GM21529 (cell line): ENCODE data around the gene AIPL1.
"Not testable (repeated sequence)": the region's sequence is repeated elsewhere in the genome, so short reads cannot be mapped to it uniquely, and the experiment has no call there.

Experiments
- ATAC-seq: cut with Tn5 transposase; IDR thresholded peaks from one replicate; pipeline ENCODE4 v1.9.1; 2021; ENCODE audit not compliant: unreplicated experiment

The AIPL1 gene, protein sequence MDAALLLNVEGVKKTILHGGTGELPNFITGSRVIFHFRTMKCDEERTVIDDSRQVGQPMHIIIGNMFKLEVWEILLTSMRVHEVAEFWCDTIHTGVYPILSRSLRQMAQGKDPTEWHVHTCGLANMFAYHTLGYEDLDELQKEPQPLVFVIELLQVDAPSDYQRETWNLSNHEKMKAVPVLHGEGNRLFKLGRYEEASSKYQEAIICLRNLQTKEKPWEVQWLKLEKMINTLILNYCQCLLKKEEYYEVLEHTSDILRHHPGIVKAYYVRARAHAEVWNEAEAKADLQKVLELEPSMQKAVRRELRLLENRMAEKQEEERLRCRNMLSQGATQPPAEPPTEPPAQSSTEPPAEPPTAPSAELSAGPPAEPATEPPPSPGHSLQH

DNA sequence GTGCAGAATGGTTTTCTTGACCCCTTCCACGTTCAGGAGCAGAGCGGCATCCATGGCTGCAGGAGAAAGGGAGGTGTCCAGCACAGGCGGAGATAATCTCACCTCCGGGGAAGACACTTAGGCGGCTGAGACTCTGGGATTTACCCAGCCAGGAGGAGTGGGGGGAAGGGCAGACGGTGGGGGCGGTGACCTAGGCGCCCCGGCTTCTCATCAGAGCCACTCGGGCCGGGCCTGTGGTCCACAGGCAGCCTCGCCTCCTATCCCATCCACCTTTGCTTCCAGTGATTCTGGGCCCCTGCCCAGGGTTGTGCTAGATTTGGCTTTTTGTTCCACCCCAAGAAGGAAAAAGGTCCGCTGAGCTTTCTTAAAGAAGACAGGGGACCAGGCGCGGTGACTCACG is at the start of gene AIPL1:
Gene AIPL1 (minus strand): TSS at position 71 of the 400 bp plus-strand sequence. CDS start 17 bp downstream, at position 54.
- ATAC-seq, result no peak

DNA sequence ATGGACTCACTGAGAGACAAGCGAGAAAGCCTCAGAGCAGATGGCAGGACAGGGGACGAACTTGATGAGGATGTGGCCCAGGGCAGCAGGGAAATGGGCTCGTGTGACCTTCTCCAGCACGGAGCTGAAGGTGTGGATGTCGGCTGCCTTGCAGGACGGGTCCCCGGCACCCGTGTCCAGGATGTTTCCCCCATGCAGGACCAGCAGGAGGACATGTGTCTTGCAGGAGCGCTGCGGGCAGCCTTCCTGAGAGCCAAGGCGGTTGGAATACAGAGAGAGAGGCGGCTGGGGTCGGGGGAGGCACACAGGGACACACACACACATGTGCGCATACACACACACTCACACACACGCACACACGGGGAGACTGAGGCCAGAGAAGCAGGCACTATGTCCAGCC is 48.6 kb upstream of the AIPL1 start:
- no peak for ATAC-seq

DNA sequence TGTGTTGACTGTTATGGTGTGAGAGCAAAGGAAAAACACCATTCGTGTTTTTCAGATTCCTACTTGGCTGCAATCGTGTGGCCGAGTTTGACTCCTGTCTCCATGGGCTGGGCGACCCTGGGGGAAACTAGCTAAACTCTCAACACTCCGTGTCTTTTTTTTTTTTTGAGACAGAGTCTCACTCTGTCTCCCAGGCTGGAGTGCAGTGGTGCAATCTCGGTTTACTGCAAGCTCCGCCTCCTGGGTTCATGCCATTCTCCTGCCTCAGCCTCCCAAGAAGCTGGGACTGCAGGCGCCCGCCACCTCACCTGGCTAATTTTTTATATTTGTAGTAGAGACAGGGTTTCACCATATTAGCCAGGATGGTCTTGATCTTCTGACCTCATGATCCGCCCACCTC is 47.9 kb upstream of the AIPL1 start:
- ATAC-seq, result not testable (repeated sequence)

DNA sequence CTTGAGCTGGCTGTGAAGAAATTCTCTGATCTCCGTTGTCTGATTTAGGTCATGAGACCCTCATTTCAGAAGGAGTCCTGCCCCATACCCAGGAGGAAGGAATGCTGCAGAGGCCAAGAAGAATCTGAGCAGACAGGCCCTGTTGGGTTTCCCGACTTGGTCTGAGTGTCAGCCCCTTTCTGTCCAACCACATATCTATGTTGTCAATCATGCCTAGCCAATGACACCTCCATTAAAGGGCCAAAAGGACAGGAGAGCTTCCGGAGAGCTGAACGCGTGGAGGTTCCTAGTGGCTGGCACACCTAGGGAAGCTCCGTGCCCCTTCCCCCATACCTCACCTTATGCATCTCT is 47.2 kb upstream of the AIPL1 start:
- ATAC-seq, result no peak

DNA sequence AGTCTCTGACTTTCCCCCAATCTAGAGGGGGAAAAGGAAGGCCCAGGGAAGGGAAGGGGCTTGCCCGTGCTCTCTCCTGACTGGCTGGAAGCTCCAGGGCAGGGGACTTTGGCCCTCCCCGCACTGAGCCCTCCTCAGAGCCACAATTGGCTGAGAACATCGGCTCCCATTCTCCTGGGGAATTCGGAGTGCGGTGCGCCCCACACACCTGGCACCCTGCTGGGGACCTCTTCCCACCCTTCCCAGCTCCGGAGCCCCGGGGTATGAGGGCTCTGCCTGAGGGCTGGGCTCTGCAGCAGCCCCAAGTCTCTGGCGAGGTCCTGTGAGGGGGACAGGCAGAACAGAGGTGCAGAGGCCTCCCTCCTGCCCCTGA is 45.4 kb upstream of the AIPL1 start:
- no peak for ATAC-seq

DNA sequence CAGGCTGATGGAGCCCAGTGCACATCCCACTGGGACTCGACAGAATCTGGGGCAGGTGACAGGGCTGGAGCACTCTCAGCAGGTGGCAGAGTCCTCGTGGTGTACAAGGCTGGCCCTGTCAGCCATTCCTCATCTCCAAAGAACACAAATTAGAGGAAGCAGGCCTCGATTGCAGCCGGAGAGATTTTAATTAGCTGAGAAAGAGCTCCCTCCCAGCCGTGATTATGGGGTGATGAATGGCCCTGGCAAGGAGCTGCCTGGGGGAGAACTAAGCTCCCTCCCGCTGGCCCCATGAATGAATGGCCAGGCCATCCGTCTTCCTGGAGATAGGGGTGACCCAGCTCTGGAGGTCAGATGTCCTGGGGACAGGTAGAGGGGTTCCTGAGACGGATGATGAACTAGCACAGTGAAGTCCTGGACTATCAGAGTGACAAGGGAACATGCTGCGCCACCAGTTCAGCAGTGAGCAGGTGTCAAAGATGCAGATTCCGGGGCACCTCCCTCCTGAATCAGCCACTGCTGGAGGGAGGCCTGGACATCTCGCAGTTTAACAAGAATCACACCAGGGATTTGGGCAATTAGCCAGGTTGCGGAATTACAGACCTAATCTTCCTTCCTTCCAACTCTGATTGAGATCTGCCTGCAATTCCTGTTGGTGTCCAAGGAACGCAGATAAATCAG is 44.8 kb upstream of the AIPL1 start:
- no peak for ATAC-seq

DNA sequence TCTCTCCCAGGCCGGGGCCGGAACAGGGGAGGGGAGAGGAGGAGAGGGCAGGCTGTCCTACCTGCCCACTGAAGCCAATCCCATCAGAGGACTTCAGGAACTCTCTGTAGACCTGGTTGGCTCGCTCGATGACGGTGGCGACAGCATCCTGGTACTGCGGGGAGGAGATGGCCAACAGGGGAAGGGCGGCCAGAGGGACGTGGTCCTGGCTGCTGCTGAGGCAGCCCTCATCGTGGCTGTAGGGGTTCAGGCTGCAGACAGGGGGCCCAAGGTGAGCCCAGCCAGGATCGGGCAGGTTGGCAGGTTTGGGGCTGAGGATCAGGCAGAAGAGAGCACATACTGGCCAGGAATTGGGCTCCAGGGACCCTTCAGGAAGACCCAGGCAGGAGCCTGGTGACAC is 43.6 kb upstream of the AIPL1 start:
- ATAC-seq, result no peak

DNA sequence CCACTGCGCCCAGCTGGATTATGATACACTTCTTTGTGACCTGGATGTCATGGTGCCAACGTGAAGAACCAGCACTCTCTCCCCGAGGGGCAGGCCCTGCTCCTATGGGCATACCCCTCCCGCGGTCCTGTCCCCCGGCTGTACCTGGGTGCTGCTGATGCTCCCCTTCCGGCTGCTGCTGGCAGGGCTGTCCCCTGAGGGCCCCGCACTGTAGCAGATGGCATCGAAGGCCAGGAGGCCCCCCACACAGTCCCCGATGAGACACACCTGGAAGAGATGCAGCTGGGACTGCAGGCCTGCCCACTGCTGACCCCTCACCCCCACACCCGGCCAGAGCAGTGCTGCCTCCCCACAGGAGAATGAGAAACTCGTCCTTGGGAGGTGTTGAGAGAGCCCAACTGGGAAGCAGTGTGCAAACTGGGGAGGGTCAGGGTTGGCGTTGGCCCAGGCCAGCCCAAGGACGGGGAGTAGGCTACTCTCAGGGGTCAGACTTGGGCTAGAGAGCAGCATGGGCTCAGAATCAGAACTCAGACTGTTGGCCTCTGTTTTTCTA is 43.0 kb upstream of the AIPL1 start:
- no peak for ATAC-seq

DNA sequence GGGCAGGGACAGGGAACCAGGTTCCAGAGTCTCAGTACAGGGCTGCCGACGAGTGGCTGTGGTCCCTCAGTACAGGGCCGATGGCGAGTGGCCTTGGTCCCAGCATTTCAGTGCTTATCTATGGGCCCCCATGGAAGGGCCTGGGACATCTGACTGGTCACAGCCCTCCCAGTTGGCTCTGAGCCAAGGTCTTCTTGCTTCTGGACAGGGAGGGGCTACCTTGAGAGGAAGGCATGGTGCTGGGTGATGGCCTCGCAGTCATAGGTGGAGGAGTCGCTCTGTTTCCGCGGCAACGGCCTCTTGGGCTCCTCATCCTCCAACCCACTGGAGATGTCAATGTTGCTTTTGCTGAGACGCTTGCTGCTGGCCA is 41.9 kb upstream of the AIPL1 start:
- ATAC-seq, result no peak

DNA sequence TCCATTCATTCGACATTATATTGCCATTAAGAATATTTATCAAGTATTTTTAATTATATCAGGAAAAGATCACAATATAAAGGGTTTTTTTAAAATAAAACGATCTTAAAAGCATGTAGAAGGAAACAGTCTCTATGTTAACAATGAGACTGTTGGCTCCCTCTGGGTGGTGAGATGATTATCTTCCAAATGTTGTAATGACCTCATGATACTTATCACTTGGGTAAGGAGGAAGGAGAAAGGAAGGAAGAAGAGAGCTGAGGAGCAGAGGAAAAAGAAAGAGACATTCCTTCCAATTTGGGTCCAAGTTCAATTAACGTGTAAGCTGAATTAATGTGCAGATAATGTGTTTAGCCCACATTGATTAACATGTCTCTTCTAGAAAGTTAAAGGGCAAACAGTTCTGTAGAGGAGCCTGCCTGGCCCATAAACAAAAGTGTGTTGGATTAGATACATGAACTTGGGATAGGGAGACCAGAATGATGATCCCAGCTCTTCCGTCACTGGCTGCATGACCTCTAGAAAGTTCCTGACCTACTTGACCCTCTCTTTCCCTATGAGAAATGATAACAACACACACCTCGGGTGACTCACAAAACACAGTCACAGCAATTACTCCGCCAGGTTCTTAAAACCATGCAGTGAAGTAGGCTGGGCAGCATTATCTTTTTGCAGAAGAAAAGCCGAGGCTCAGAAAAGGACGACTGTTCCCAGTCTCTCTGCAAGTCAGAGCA is 41.3 kb upstream of the AIPL1 start:
- ATAC-seq, result no peak

DNA sequence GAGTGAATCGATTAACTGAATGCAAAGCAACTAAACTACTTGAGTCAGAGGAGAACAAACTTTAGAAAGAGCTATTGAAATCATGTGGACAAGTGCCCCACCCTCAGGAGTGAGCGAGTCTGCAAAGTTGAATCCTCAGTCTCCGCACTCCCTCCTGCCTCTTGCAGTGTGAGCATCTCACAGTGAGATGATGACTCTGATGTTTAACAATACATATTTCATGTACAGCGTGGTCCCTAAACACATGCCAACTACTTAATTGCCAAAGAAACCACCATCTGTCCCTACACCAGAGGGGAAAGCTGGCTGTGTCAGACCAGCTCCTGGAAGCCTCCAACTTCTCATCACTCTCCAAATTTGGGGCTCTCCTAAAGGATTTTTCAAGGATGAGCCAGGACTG is 40.5 kb upstream of the AIPL1 start:
- ATAC-seq, result no peak

DNA sequence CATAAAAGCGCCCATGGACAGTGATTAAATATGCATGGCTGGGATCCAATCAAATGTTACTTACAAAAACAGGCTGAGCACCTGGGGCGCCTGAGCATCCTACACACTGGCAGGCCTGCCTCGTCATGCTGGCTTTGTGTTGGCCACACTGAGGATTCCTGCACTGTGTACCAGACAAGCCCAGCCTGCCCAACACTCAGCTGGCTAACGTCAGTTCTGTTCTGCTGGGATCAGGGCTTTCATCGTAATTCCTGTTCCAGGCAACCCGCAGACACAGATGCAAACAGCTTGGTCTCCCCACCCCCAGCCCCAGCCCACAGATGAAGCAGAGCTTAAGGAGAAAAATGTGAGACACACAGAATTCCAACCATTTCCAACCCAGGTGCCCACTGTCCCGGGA is 40.0 kb upstream of the AIPL1 start:
- no peak for ATAC-seq

DNA sequence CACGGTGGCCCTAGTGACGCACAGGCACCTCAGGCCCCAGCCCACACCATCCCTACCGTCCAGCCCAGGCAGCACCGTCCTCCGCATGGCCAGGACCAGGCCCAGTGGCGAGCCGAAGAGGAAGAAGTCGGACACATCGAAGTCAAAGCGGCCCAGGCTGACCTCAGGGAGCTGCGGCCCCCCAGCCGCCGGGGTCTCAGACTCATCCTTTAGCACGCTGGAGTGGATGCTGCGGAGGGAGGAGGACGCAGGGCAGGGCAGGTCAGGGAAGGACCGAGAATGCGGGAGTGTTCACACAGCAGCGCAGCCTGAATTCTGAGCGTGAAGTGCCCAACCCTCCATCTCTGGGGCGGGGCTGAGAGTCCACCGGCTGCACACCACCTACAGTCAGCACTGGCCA is 39.5 kb upstream of the AIPL1 start:
- ATAC-seq, result no peak

DNA sequence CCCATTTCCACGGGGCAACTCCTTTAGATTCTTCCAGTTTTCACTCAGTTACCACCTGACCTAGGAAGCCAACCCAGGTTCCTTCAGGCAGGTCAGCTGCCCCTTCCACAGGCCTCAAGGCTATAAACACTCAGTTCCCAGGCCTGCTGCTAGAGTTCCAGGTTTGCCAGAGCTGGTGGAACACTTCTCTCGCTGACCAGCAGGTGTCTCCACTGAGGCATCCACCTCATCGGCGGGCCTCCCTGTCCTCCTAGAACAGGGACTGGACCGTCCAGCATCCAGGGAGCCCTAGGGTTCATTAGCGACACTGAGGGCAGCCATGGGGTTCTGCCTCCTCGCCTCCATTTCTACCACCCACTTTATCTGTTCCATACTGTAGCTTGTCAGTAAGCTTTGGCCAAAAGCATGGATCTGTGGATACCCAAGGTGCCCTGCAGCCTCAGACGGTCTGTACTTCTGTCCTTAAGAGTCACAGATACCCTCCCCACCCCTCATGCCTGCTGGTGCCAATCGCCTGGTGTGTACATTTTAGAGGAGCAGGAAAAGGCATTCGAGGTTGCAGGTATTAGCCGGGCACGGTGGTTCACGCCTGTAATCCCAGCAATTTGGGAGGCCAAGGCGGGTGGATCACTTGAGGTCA is 38.3 kb upstream of the AIPL1 start:
- no peak for ATAC-seq

DNA sequence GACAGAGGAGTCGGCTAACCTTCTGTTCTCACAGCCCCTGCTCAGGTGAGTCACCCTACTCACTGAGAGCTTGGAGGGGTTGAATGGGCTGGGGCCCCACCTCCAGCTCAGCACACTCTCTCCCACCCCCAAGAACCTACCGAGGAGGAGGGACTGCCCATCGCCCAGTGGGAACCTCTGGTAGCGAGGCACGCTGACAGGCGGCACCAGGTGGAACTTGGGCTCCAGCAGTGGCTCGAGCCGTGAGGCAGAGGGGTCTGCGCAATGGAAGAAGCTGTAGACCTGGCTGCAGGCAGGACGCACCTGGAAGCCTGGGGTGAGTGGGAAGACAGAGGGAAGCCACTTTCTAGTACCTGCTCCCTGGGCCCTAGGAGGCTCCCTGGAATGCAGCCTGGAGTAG is 37.6 kb upstream of the AIPL1 start:
- no peak for ATAC-seq

DNA sequence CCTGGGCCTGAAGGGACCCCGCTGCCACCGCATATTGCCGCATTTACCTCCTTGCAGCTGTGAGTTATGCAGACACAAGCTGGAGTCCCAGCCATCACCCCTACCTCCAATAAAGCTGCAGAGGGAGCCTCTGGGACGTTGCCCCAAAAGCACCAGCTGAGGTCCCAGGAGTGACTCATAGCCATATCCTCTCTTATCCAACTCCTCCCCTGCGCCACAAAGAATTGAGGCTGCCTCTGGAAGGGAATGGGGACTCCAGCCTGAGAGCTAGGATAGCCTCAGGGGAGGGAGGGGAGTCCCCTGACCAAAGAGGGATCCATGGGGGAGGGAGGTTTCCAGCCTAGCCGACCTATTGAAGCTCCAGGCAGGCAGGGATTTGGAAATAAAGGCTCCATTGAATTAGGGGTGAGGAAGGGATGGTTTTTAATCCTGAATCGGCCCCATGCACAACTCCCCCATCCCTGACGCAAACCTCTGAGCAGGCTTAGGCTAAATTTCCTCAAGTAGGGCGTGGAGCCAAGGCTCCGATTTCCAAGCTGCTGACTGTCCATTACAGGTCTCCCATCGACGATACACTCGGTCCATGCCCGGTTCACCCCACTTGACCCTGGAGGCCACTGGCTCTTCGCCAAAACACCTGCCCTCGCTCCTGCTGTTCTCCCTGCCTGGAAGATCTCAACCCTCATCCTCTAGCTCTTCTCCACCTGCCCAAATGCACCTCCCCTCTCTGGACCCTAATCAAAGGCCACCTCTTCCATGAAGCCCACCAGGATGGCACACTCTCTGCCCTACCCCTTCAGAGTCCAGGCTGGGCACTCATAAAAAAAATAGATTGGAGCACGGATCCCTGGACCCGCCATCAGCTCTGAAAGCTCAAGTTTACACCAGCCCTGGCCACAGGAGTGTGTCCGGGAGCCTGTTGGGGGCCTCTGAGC is 36.9 kb upstream of the AIPL1 start:
- no peak for ATAC-seq

DNA sequence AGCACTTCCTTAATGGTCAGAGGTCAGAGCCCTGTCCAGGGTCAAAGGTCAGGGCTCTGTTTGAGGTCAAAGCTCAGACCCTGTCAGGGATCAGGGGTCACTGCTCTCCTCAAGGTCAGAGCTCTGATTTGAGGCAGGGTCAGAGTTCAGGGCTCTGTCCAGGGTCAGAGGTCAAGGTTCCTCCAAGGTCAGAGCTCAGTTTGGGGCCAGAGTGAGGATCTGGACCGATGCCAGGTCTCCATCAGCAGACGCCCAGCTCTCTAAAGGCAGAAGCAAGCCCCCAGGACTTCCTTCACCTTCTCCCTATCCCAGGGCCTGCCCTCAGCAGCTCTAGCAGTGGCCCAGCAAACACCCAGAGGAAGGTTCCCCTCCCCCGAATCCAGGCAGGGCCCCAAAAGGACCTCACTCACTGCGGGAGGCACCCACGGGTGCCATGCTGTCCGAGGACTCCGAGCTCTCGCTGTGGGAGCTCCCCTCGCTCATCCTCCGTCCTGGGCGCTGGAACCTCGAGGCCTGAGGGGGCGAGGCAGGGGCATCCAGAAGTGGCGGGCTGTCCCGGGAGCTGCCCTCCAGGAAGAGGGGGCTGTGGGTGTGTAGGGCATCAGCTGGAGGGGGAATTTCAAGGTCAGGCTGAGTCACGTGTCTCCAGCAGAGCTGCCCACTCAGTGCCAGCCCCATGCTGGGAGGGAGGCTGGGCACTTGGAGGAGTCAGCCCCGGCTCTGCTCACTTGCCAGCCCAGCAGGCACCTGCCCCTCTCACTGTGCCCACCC is 36.0 kb upstream of the AIPL1 start:
- no peak for ATAC-seq

DNA sequence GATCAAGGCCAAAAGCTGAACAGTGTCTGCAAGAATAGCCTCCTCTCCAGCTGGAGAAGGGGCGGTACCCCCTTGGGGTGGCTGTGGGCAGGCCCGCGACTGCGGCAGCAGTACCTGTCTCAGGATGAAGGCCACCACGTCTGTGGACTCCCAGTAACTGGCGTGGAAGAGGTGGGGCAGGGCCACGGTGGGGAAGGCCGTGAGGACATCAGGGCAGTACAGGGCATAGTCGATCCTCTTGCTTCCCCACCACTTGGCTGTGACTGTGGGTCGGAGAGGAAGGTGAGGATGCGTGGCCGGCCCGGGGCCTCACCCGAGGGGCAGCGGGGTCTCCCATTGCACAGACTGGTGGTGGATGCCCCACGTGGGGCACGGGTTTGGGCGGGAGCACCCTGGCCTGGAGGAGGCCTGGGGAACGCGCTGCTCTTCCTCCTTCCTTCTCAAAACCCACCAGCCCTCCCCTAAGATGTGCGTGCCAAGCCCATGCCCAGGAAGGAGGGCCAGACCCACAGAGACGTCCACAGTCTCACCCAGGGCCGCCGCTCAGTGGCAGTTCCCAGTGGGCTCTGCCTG is 35.3 kb upstream of the AIPL1 start:
- no peak for ATAC-seq
